HepG2 (cell line): ENCODE measurements around the gene LAMTOR2. TPM values are rescaled to one million over a fixed set of nuclear protein-coding genes. Genes with fewer than 3 reads are reported as not detected.
A peak's percentile ranks its signal among the peaks of the same experiment; 100 is the strongest.

Source experiments
- ARID5B ChIP-seq: IDR thresholded peaks from 2 replicates; pipeline ENCODE4 v1.4.0; 2020; ENCODE audit warnings: mild to moderate bottlenecking, missing genetic modification reagents
- ATF7 ChIP-seq, 2 experiments: fragments of 450-650 bp in 1 of 2; sonication (generic) in 1 of 2; formaldehyde crosslinking in 1 of 2; IDR thresholded peaks; 2 replicates each; pipeline versions ENCODE4 v1.4.0 to v1.6.1; 2016 to 2020; ENCODE audit warnings: antibody characterized with exemption in 1 of 2, mild to moderate bottlenecking in 1 of 2, missing genetic modification reagents in 1 of 2
- CREM ChIP-seq, 2 experiments: sonication (generic) in 1 of 2; formaldehyde crosslinking in 1 of 2; IDR thresholded peaks; 2 replicates each; pipeline versions ENCODE4 v1.4.0 to v1.6.1; 2016 to 2020; ENCODE audit warnings: antibody characterized with exemption in 1 of 2, mild to moderate bottlenecking in 1 of 2, missing genetic modification reagents in 1 of 2
- MXI1 ChIP-seq: IDR thresholded peaks from 3 replicates; pipeline ENCODE4 v1.6.1; 2012; ENCODE audit warnings: low read depth, low read length, inconsistent platforms, borderline replicate concordance
- PRMT3 ChIP-seq: sonication (generic); formaldehyde crosslinking; IDR thresholded peaks from 2 replicates; pipeline ENCODE4 v1.8.1; 2022; ENCODE audit warnings: low read depth, mild to moderate bottlenecking, moderate library complexity, missing genetic modification reagents, borderline replicate concordance
- SALL2 ChIP-seq: sonication (generic); formaldehyde crosslinking; IDR thresholded peaks from 2 replicates; pipeline ENCODE4 v1.8.1; 2023; ENCODE audit warnings: mild to moderate bottlenecking, missing genetic modification reagents, inconsistent platforms
- SNAPC4 ChIP-seq: sonication (generic); formaldehyde crosslinking; IDR thresholded peaks from 2 replicates; pipeline ENCODE4 v1.4.0; 2020; ENCODE audit warnings: mild to moderate bottlenecking, missing genetic modification reagents
- TEAD3 ChIP-seq: optimal IDR thresholded peaks from 2 replicates; pipeline ENCODE3; 2016; ENCODE audit warnings: borderline replicate concordance
- ZBTB21 ChIP-seq: sonication (generic); formaldehyde crosslinking; IDR thresholded peaks from 2 replicates; pipeline ENCODE4 v1.4.0; 2020; ENCODE audit warnings: missing genetic modification reagents
- ZNF180 ChIP-seq: sonication (generic); formaldehyde crosslinking; IDR thresholded peaks from 2 replicates; pipeline ENCODE4 v1.4.0; 2020; ENCODE audit warnings: low read depth, missing genetic modification reagents, borderline replicate concordance
- ZNF687 ChIP-seq: sonication (generic); formaldehyde crosslinking; IDR thresholded peaks from 2 replicates; pipeline ENCODE4 v1.5.1; 2020; ENCODE audit warnings: mild to moderate bottlenecking, missing genetic modification reagents, moderate library complexity
- ZNF781 ChIP-seq: sonication (generic); formaldehyde crosslinking; IDR thresholded peaks from 2 replicates; pipeline ENCODE4 v1.5.1; 2020; ENCODE audit warnings: borderline replicate concordance, mild to moderate bottlenecking, missing genetic modification reagents; ENCODE audit errors: not compliant biosample characterization
- polyA plus RNA-seq, 8 experiments: library from polyadenylated mRNA; depleted of rRNA in 3 of 8; stranded (reverse) in 7 of 8; unstranded in 1 of 8; fragments of >200 nt; fragmentation: Illumina TruSeq in 4 of 8; extraction: Trizol in 4 of 8; gene quantifications; 2 replicates each; pipeline versions ENCODE4 v1.2.1 to v1.2.3, GENCODE V29; 2011 to 2016; ENCODE audit warnings: low read depth in 4 of 8, missing spikeins in 1 of 8, mixed read lengths in 1 of 8; ENCODE audit not compliant: insufficient read depth in 1 of 8
- total RNA-seq, 5 experiments: library from RNA; depleted of rRNA; stranded (reverse); fragments of >200 nt; fragmentation: Illumina TruSeq; extraction: Trizol; gene quantifications; 2 replicates each; pipeline ENCODE4 v1.2.3, GENCODE V29; 2016; ENCODE audit warnings: low read depth in 1 of 5

LAMTOR2 gene
- total and polyA plus RNA-seq, 2 of the 13 experiments (the other 11 are each of a cell fraction or from before 2014, with no cell fraction given) = 36.5 to 66.4 TPM

DNA sequence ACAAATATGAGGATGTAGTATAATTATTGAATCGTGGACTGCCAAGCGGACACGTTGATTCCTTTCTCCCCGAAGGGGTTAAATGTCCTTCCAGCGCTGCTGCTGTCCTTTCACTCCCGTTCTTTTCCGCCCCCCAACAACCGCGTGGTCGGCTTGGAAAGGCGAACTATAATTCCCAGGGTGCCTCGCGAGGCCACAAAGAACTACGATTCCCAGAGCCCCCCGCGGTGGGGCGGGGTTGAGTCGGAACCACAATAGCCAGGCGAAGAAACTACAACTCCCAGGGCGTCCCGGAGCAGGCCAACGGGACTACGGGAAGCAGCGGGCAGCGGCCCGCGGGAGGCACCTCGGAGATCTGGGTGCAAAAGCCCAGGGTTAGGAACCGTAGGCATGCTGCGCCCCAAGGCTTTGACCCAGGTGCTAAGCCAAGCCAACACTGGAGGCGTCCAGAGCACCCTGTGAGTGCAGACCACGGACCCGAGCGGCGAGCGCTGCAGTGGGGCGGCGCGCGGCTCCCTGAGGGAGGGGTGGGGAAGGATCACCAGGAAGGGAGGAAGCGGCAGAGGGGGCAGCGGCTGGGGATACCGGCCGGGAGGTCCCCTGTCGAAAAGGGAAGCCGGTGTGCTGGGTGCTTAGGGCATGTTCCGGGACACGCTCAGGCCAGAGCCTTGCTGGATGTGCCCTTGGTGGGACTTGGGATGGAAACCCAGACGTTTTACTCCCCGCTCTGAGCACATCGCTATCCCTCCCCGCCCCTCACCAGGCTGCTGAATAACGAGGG is at the start of gene LAMTOR2 (continued):
- TF ChIP-seq SNAPC4 = peak; percentile 87
- TF ChIP-seq PRMT3 (CRISPR knock-in tag) = no peak
- TF ChIP-seq CREM (IDR thresholded peaks at IDR 0.05) = peak; percentile 100
- TF ChIP-seq CREM (CRISPR knock-in tag; IDR thresholded peaks at IDR 0.05) = no peak
- peak; percentile 52 for TF ChIP-seq TEAD3 (CRISPR knock-in tag)
- no peak; the same call in 1 of the 2 replicates for TF ChIP-seq ZBTB21 (CRISPR knock-in tag)
- TF ChIP-seq ZNF781 (CRISPR knock-in tag) = no peak
- peak; percentile 75 for TF ChIP-seq ZNF687 (CRISPR knock-in tag)
- TF ChIP-seq SALL2 (CRISPR knock-in tag) = peak; percentile 72; the same call in 1 of the 2 replicates
- TF ChIP-seq ATF7 (IDR thresholded peaks at IDR 0.05) = no peak
- TF ChIP-seq ATF7 (CRISPR knock-in tag; IDR thresholded peaks at IDR 0.05) = 0 out of 2 replicates have a peak, but pooled peaks have one; percentile 44
- TF ChIP-seq ZNF180 (CRISPR knock-in tag) = 0 out of 2 replicates have a peak, but pooled peaks have one; percentile 20
- peak; percentile 96; the same call in 2 of the 3 replicates for TF ChIP-seq MXI1
- TF ChIP-seq ARID5B (CRISPR knock-in tag) = 0 out of 2 replicates have a peak, but pooled peaks have one; percentile 20
